Measurements from ENCODE around the gene FOXC1.

FOXC1 gene

DNA sequence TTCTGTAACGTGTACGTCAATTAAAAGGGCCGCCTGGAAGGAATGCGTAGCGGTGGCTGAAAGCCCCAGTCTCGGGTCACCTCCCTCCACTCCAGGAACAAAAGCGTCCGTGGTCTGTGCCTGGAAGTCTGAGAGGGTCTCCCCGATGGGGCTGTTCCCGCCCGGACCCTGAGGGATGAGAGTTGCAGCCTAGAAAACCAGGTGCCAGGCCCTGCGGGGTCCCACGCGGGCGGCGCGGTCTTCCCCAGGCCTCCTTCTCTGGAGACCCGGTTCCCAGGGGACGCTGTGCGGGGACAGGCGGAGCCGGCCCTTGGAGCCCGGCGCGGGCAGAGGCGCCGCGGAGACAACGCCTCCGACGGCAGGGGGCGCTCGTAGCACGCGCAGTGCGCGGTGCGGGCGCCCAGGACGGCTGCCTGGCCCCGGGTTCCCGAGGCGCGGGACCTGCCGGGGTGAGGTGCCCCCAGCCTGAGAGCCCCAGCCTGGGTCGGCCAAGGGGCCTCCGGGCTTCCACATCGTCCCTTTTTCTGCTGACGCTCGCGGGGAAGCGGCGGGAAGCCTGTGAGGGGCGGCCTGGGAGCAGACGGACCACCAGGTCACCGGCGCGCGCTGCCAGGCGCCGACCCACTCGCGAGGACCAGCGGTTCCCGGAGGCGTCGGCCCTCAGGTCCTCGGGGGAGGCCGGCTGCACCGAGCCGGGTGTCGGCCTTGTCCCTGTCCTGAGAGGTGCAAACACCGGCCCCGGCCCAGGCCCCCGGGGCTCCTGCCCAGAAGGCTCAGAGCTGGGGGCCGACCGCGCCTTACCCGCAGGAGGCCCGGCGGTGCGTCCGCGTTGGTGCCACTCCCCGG, 5.3 kb upstream of the FOXC1 start:
- CTCF ChIA-PET: interaction anchor here (0.6 to 1.3 kb wide), 10 partner anchors 500 to 1091 kb away, joined by 3 to 6 read pairs (median 3); no protein-coding TSS in a partner anchor
- POLR2A ChIA-PET: no interaction called here
- no peak for DNase-seq (ENCODE audit: low read depth, low spot score)
- TF ChIP-seq, protein P1, sequence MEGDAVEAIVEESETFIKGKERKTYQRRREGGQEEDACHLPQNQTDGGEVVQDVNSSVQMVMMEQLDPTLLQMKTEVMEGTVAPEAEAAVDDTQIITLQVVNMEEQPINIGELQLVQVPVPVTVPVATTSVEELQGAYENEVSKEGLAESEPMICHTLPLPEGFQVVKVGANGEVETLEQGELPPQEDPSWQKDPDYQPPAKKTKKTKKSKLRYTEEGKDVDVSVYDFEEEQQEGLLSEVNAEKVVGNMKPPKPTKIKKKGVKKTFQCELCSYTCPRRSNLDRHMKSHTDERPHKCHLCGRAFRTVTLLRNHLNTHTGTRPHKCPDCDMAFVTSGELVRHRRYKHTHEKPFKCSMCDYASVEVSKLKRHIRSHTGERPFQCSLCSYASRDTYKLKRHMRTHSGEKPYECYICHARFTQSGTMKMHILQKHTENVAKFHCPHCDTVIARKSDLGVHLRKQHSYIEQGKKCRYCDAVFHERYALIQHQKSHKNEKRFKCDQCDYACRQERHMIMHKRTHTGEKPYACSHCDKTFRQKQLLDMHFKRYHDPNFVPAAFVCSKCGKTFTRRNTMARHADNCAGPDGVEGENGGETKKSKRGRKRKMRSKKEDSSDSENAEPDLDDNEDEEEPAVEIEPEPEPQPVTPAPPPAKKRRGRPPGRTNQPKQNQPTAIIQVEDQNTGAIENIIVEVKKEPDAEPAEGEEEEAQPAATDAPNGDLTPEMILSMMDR (IDR thresholded peaks at IDR 0.05; ENCODE audit: insufficient read depth, low read length, missing control alignments): peak; percentile 82
- H3K4me3 ChIP-seq (ENCODE audit: low read depth, low read length): peak overlapping the region; percentile 48

DNA sequence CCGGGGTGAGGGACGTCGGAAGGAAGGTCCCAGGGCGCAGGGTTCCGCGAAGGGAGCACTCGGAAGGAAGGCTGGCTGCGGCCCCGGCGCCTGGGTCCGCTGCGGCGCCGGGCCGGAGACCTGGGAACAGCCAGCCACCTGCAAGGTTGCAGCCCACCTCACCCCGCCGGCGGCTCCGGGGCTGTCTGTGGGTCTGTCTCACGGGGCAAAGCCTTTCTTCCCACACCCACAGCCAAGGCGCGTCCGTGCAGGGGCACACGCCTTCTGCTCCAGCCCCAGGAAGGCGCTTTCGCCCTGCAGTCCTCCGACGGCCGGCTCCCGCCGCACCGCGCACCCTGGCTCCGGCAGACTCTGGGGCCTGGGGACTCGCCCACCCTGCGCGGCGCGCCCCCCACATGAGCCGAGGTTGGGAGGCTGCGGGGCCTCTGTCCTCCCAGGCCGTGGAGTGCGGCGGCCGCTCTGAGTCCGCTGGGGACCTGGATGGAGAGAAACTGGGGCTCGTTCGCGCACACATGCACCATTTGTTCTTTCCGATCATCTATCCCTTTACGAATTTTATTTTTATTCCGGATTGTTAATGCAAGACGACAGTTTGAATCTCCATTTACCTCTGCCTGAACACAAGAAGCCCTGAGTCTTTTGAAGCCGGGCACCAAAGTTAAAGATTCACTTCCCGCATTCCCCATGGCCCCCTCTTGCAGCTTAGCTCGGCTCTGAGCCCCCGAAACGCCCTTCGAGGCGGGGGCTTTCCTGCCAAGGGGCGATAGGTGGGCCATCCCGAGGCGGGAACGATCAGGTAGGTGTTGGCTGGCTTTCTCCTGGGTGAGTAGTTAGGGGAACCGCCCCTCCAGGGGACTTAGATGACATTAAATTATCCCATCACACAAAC, 4.5 kb upstream of the FOXC1 start:
- H3K4me3 ChIP-seq (ENCODE audit: low read depth, low read length): peak overlapping the region; percentile 48; the same call in 1 of the 2 replicates
- POLR2A ChIA-PET: no interaction called here
- DNase-seq (ENCODE audit: low read depth, low spot score): no peak
- CTCF ChIA-PET: interaction anchor here (0.6 to 3.8 kb wide), 20 partner anchors 9 to 1090 kb away, joined by 3 to 36 read pairs (median 4); no protein-coding TSS in a partner anchor
- TF ChIP-seq, protein P1 (IDR thresholded peaks at IDR 0.05; ENCODE audit: insufficient read depth, low read length, missing control alignments): no peak

DNA sequence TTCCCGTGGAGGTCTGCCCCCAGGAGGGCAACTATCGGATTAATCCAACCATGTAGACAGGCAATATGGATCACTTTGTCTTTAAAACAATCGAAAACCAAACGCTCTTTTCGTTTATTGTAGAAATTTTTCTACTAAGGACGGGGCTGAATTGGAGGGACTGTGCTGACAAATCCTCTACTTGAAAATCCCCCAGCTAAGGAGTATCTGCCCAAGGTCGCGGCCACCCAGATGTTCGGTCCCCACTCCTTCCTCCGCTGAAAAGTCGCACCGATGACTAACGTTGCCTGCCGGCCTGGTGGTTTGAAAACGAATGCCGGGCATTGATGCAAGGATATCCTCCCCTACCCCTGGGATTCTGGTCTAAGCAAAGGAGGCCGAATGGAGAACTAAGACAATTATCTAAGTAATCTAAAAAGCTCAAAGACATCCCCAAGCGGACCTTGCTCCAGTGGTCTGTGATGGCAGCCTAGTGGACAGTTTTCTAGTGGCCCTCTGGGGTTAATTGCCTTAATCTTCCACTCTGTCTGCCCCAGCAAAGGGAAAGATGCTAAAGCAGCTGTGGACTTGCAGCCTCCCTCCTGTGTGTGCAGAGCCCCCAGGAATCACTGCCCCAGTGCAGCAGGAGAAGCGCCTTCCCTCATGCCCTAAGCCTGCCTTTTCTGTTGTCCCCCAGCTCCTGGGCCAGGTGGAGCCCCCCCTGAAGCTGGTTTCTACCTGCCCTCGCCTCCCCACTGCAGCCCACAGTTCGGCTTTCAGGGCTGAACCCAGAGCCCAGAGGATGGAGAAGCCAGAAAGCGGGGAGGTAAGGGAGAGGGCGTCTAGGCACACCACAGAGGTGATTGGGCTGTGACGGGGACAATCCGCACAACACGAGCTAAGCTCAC, 3.6 kb upstream of the FOXC1 start:
- ChIA-PET POLR2A (interaction anchor here (0.6 kb wide), 1 partner anchor 18 kb away, joined by 3 read pairs; no protein-coding TSS in a partner anchor), CTCF (interaction anchor here (0.5 to 3.8 kb wide), 19 partner anchors 10 to 1220 kb away, joined by 3 to 36 read pairs (median 6); partner anchors contain the start of gene MYLK4)
- no peak overlapping the region for H3K4me3 ChIP-seq (ENCODE audit: low read depth, low read length)
- no peak for DNase-seq (ENCODE audit: low read depth, low spot score)
- TF ChIP-seq, protein P1 (IDR thresholded peaks at IDR 0.05; ENCODE audit: insufficient read depth, low read length, missing control alignments): no peak

DNA sequence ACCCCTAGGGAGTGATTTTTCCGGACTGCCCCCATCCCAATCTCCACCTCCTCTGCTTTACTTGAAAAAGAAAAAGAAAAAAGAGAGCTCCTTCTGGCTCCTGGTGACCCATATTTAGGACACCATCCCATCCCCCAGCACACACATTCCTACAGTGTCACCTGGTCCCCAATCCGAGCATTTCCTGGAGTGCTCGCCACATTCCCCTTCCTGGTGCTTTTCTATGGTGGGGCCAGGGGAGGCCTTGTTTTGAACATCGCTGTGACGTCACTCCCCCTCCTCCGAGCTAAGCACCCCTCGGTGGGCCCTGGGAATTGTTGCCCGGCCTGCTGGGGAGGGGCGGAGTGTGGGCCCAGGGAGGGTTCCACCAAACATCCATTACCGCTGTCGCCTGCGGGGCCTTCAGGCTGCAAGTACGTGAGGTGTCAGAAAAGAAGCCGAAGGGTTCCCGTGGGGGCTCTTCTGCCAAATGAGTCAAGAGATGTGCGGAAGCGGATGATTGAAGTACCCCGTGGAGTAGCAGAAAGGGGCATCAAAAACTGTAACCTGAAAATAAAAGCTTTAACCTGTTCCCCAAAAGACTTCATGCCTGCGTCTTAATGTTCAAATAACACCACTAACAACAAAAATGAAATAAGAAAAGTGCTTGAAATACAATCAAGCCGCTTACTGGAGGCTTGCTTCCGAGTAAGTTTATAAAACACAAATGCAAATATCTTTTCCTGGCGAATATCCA, 2.8 kb upstream of the FOXC1 start:
- ChIA-PET POLR2A (interaction anchor here (0.6 kb wide), 1 partner anchor 17 kb away, joined by 3 read pairs; no protein-coding TSS in a partner anchor), CTCF (interaction anchor here (0.5 to 3.8 kb wide), 14 partner anchors 10 to 1219 kb away, joined by 3 to 36 read pairs (median 8); partner anchors contain the start of gene MYLK4)
- TF ChIP-seq, protein P1 (IDR thresholded peaks at IDR 0.05; ENCODE audit: insufficient read depth, low read length, missing control alignments): no peak
- DNase-seq (ENCODE audit: low read depth, low spot score): no peak
- no peak overlapping the region for H3K4me3 ChIP-seq (ENCODE audit: low read depth, low read length)

DNA sequence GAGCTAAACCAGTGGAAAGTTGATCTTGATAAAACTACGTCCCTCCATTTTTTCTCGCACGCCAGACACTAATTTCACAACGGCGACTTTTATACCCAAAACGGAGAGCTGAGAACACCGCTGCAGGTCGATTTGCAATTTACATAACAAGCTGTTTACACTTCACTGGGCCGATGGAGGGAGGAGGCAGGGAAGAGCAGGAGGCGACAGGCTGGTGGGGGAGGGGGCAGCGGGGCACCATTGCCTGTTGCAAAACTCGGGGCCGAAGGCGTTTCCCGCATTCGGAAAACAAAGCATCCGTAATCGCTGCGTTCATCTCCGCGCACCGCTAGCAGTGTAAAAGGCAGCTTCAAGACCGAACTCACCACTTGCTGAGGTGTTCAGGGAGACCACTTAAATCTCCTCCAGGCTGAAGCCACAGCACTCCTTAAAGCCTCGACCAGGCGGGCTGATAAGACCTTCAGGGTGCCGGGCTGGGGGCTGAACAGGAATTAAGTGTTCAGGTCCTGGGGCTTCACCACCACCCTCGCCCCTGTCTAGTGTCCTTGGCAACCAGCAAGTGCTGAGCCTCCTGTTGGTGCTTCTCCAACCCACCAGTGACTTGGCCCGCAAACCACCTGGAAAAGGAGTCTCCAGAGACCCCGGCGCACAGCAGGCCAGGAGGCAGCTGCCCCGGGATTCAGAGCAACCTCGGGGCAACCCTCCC, 2.0 kb upstream of the FOXC1 start:
- ChIA-PET CTCF (interaction anchor here (1.3 to 3.8 kb wide), 9 partner anchors 9 to 836 kb away, joined by 3 to 36 read pairs (median 9); no protein-coding TSS in a partner anchor), POLR2A (no interaction called here)
- no peak for DNase-seq (ENCODE audit: low read depth, low spot score)
- no peak overlapping the region for H3K4me3 ChIP-seq (ENCODE audit: low read depth, low read length)
- TF ChIP-seq, protein P1 (IDR thresholded peaks at IDR 0.05; ENCODE audit: insufficient read depth, low read length, missing control alignments): no peak
